GM21423 (cell line): ENCODE measurements around the gene TDRD5.
"Not testable (repeated sequence)": the region's sequence is repeated elsewhere in the genome, so short reads cannot be mapped to it uniquely, and the experiment has no call there.

Experiments used
- ATAC-seq: cut with Tn5 transposase; IDR thresholded peaks from one replicate; pipeline ENCODE4 v1.9.1; 2021; ENCODE audit warnings: mild to moderate bottlenecking, moderate library complexity; ENCODE audit not compliant: unreplicated experiment

TDRD5 gene

DNA sequence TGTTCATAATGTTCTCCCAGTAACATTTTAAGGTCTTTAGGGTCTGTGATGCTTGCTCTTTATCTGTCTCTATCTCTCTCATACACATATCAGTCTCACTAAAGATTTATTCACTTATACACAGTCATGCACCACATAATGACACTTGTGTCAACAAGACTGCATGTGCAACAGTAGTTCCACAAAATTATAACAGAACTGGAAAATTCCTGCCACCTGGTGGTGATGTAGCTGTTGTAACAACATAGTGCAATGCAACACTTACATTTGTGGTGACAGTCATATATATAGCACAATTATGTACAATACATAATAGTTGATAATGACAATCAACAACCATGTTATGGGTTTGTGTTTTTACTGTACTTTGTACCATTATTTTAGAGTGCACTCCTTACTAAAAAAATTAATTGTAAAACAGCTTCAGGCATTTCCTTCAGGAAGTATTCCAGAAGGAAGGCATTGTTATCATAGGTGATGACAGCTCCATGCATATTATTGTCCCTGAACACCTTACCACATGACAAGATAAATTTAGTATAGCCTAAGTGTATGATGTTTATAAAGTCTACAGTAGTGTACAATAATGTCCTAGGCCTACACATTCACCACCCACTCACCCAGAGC, 8.1 kb downstream of the TDRD5 start:
- ATAC-seq = no peak

DNA sequence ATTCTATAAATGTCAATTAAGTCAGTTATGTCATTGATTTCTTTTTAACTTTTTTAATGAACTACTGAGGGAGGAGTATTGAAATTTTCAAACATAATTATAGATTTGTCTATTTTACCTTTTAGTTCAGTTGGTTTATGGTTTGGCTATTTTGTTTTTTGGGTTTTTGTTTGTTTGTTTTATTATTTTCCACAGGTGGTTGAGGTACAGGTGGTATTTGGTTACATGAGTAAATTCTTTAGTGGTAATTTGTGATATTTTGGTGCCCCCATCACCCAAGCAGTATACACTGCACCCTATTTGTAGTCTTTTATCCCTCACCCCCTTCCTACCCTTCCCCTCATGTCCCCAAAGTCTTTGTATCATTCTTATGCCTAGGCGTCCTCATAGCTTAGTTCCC, 9.5 kb downstream of the TDRD5 start:
- ATAC-seq = no peak

DNA sequence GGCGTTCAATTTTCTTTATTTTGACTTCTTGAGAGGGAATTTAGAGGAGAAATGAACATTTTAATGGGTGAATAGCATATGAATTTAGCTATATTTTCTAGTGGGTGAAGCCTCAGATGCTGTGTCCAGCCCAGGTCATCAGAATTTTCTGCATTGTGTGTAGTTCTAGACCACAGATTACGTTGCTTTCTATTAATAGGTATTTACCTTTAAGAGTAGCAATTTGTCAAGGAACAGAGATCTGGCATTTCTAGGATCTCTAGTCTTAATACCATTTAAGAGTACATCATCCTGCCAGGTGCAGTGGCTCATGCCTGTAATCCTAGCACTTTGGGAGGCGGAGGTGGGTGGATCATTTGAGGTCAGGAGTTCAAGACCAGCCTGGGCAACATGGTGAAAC, 20.7 kb downstream of the TDRD5 start:
- no peak for ATAC-seq

DNA sequence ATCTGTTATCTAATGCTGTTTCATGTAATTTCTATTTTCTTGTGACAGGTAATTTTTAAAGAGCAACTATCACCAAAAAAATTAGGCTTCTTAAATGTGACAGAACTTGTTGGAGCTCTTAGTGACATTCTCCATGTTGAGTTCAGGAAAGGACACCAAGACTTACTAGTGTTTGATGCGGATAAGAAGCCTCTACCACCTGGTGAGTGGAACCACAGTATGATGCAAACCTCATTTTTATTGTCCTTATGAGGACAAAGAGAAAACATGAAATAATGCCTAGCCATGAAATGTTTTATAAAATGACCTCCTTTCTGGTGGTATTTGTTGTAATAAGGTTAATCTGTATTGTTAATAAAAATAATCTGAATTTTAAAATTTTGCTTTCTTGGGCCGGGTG, 39.1 kb downstream of the TDRD5 start:
- ATAC-seq = no peak

DNA sequence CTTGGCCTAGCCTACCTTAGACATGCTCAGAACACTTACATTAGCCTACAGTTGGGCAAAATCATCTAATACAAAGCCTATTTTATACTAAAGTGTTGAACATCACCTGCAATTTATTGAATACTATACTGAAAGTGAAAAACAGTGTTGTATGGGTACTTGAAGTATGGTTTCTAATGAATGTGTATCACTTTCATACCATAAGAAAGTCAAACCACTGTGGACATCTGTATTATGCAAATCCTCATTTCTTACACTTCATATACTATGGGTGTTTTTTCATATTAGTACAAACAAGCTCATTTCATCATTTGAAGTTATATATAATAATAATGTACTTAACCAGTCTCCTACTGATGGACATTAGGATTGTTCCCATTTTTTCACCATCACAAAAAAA, 41.2 kb downstream of the TDRD5 start:
- no peak for ATAC-seq

DNA sequence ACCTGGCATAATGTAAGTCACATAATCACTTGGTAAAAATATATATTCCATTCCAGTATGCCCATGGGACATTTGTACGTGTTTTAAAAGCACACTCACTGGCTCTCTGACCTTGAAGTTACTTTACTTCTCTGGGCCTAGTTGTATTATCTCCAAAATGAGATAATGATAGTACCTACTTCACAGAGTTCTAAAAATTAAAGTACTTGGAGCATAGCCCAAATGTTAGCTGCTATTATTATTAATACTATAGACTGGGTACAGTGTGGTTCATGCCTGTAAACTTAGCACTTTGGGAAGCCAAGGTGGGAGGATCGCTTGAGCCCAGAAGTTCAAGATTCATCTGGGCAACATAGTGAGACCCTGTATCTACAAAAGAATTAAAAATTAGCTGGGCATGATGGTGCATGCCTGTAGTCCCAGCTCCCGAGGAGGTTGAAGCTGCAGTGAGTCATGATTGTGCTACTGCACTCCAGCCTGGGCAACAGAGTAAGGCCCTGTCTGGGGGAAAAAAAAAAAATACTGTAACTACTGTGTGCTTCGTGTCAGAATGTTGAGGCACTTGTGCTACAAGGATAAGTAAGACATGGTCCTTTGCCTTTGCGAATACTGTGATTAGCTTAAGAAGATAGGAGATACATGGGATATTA, 45.7 kb downstream of the TDRD5 start:
- no peak for ATAC-seq

DNA sequence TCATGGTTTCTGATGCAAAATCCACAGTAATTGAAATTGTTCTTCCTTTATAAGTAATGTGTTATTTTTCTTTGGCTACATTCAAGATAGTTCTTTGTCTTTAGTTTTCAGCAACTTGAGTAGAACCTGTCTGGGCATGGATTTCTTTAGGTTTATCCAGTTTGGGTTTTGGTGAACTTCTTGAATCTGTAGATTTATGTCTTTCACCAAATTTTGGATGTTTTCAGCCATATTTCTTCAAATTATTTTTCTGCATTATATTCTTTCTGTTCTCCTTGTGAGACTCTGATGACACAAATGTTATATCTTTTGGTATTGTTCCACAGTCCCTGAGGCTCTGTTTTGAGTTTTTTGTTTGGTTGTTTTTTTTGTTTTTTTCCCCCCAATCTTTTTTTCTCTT, 69.4 kb downstream of the TDRD5 start:
- no peak for ATAC-seq

DNA sequence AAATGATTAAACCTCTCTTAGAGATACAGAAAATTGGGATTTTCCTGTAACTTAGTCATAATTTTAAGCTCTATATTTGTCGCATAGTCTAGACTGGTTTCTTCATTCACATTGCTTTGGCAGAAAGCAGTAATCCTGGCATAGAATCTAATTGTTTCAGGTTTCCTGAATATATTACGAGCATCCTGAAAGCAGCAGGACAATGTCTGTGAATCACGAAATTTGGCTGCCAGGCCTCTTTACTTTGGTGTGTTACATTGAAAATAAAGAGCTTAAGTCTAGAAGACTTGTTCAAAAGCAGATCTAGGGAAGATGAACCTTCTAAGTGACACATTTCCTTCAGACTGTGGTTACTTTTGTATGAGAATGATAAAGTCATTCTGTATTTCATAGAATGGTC, 72.2 kb downstream of the TDRD5 start:
- no peak for ATAC-seq

DNA sequence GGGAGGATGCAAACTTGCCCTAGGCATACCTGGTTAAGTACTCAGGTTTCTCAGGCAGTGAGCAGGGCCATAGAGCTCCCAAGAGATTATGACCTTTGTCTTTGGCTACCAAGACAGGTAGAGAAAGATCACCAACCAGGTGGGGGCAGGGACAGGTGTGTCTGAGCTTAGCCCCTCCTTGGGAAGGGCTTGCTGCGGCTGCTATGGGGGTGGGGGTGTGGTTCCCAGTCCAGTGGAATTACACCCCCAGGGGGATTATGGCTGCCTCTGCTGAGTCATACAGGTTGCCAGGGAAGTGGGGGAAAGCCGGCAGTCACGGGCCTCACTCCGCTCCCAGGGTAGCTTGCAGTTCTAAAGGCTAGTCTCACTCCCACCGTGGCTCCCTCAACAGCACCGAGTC, 86.2 kb downstream of the TDRD5 start:
- no peak for ATAC-seq

DNA sequence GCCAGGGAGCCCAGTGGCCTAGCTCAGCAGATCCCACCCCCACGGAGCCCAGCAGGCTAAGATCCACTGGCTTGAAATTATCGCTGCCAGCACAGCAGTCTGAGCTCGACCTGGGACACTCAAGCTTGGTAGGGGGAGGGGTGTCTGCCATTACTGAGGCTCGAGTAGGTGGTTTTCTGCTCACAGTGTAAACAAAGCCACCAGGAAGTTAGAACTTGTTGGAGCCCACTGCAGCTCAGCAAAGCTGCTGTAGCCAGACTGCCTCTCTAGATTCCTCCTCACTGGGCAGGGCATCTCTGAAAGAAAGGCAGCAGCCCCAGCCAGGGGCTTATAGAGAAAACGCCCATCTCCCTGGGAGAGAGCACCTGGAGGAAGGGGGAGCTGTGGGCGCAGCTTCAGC, 102.9 kb downstream of the TDRD5 start:
- ATAC-seq = not testable (repeated sequence)

DNA sequence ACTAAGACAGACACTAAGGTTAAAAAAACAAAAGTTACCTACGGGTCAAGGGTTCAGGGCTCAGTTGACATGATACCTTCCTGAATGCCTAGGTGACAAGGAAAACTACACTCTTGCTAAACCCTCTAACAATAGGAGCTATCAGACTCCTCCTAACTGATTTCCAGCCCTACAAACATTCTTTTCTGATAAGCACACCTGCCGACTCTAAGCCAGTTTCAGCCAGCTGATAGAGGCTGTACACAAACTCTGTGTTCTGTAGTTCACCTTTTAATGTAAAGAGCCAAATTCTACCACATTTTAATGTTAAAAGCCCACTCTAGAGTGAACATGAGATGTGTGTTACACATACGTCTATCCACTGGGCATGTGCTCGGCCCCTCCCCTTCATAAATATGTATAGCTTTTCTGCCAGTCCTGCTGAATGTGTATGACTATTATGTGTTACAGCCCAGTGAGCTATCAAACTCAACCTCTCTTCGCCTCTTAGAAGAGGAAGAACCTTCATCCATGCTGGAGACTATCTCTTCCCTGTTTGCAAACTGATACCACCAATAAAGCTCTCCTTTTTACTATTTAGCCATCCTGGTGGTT, 111.4 kb downstream of the TDRD5 start:
- no peak for ATAC-seq

DNA sequence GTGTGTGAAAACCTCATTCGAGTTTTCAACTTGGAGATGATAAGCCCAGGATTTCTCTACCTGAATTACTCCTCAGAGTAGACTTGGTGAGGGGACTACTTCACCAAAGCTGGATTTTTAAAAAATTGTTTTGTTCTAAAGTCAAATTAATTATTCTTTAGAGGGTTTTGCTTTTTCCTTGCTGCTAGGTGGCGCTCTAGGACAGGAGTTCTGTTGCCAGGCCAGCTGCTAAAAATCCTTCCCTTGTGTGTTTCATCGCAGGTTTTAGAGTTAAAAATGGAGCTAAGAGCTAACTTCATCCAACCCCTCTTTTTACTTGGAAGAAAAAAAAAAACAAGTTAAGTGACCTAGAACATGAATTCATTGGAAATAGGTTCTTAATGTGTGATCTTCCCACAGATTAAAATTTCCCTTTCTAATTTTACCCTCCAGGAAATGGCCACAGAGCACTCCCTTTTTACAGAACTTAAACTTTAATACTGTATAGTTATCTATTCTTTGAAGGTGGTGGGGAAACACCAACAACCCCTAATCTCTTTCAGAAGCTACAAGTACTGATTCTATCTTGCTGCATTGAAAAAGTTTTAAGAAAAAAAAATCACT, 114.8 kb downstream of the TDRD5 start:
- ATAC-seq = no peak

DNA sequence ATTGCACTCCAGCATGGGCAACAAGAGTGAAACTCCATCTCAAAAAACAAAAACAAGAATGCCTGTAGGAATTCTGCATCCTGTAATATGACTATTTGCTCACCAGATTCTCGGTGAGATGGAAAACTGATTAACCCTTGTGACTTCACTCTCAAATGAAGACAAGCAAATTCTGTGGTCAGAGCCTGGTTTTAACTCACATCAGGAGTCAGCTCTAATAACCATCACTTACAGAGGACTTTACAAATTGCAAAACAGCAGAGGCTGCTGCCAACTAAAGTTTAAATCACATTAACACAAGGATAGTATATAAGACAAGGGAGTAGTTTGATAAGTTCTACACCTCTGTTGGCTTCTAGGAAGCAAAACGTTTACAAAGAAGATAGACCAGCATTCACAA, 115.8 kb downstream of the TDRD5 start:
- no peak for ATAC-seq

DNA sequence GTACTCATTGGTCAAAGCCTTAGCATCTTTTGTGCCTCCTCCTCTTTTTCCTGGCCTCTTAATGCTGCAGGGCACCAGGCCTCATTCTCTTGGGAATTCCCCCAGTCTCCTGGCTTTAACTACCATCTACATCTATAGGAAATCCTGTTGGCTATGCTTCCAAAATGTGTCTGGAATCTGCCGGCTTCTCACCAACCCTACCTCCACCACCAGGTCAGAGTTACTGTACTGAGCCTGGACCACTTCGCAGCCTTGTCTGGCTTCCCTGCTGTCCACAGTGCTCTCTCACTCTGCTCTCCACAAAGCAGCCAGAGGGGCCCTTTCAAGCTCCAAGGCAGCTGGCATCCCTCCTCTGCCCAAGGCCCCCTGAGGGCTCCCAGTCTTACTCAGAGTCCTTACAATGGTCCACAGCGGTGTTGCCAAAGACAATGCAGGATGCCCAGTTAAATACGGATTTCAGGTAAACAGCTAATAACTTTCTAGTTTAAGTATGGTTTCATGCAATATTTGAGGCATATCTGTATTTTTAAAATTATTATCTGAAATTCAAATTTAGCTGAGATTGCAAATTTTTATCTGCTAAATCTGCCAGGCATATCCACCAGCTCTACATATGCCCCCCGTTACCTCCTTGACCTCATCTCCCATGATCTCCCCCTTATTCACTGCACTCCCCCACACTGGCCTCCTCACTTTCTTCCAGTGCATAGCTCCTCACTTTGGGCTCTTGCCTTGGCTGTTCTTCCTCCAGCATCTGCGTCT, 117.0 kb downstream of the TDRD5 start:
- ATAC-seq = no peak

DNA sequence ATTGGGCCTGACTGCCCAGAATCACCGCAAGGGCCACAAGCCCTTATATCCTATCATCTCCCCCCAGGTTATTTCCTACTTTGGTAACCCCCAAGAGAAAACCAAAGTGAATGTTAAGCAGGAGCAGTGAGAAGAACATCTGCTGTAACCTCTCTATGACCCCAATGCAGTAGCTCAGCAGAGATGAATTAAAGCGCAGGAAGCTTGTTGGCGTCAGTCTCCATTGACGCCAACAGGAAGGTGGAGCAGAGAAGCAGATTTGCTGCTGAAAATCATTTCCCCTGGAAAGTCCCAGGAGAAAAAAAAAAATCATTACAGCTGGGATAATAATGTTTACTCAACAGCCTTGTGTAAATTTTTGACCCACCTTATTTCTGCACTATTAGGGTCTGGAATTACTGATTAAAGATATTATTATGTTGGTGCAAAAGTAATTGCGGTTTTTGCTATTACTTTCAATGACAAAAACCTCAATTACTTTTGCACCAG, 118.3 kb downstream of the TDRD5 start:
- ATAC-seq = peak; percentile 77

DNA sequence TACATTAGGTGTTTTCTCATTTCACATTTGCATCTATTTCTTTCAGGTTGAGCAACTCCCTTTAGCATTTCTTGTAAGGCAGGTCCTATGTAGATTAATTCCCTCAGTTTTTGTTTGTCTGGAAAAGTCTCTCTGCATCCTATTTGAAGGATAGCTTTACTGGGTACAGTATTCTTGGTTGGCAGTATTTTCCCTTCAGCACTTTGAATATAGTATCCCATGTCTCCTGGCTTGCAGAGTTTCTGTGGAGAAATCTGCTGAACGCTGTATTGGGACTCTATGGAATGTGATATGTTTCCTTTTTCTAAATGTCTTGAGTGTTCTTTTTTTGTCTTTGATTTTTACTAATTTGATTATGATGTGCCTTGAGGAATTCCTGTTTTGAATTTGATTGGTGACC, 122.5 kb downstream of the TDRD5 start:
- ATAC-seq = no peak

DNA sequence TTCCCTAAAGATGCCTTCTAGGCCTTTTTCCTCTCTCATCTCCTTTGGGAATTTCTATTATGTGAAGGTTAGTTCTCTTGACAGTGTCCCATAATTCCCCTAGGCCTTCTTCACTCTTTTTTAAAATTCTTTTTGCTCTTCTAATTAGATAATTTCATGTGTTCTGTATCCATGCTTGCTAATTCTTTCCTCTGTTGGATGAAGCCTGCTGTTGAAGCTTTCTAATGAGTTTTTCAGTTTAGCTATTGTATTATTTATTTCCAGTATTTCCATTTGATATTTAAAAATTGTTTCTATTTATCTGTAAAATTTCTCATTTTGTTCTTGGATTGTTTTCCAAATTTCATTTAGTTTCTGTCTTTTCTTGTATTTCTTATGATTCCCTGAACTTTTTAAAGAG, 123.0 kb downstream of the TDRD5 start:
- ATAC-seq = no peak

DNA sequence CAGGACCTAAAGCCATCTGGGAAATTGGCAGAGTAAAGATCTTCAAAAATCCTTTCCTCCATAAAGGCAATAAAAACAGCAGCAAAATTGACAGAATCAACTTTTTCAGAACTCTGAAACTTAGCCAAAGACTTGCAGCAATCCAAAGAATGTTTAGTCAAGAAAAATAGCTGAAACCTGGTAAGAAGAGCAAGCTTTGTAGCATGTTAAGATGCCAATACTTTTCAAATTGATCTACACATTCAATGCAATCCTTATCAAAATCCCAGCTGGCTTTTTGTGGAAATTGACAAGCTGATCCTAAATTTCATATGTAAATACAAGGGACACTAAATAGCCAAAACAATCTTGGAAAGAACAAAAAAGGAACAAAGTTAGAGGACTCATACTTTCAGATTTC, 127.6 kb downstream of the TDRD5 start:
- ATAC-seq = no peak

DNA sequence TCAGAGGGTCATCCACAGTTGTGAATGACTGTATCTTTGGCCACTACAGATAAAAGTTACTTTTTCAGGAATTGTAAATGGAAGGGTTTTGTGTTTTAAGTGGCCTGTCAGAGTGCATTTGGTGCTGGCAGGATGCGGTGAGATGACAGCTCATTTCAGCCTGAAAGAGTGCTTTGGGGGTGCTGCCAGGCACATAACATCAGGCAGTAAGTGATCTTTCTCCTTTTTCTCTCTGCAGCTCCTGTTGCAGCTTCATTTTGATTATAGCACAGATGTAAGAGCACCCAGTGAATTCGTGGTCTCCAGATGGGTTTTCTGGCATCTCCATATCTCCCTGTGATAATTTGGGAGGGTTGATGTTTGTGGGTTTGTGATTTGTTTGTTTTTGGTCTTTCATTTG, 136.6 kb downstream of the TDRD5 start:
- no peak for ATAC-seq

DNA sequence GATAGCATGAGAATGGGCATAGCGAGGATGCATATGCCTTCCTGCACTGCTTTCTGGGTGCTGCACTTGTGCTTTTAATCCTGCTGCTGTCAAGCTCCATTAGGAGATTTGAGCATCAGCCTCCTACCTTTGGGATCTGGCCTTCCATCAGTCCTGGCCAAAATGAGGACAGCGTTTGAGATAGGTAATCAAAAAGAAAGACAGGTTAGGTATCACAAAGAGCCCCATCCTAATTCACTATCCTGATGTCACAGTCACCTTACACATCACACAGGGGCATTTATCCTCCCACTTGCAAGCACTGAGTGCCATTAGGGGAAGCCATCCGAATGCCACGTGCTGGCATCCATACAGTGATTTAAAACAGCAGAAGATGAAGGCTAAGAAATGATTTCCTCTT, 138.2 kb downstream of the TDRD5 start:
- ATAC-seq = no peak

DNA sequence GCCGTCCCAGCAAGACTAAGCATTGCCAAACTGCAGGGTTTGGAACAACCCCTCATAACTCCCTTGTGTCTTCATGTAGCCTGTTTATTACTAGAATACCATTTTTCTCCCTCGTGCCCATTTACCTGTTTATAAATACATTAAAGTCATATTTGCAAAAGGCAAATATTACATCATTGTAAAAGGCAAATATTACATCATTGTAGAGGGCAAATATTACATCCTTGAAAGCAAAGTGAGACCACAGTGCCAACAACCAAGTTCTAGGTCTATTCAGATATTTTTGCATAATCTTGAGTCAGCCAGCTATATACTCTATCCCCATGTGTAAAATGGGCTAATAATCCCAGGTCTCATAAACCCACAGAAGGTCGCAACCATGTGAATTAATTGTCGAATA, 140.0 kb downstream of the TDRD5 start:
- no peak for ATAC-seq
